OCI-LY1 (cell line): ENCODE results near the gene INO80E.

ENCODE experiments used
- CTCF ChIP-seq: fragments of 200-600 bp; sonication (generic), shearing (Covaris generic); IDR thresholded peaks from 2 replicates; pipeline ENCODE4 v1.5.1; 2017; ENCODE audit warnings: mild to moderate bottlenecking, antibody characterized with exemption, low read length, moderate library complexity, mixed read lengths
- EZH2 ChIP-seq: fragments of 200-600 bp; sonication (generic), shearing (Covaris generic); IDR thresholded peaks from 2 replicates; pipeline ENCODE4 v1.8.0; 2017; ENCODE audit warnings: borderline replicate concordance, mixed run types, mild to moderate bottlenecking, antibody characterized with exemption, low read length, moderate library complexity, mixed read lengths

DNA sequence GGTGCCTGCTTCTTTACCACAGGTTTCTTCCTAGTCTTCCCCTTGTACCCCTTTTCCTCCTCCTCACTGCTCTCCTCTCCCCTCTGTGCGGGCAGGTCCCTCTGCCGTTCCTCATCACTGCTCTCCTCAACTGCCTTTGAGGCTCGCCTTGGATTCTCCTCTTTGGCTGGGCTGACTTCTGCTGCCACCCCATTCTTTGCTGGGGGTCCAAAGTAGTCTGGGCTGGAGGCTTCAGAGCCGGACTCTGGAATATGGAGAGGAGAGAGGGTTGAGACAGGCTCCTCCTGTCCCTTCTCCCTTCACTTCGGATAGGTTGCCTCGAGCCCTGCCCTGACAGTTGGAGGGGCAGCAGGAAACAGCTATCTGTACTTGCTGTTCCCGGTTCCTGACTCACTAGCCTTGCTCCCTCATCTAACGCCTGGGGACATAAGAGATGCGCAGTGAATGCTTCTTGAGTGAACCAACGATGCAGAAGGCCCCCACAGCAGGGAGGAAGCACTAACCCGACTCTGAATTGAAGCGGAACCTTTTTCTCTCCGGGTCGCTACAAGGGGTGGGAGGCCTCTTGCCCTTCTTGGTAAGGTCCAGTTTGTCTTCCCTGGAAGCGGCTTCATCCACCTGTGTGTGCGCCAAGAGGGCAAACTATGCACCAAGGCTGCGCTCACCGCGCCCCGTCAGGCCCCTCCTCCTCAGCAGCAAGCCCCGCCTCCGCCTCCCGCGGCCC, 1.3 kb upstream of the INO80E start:
- TF ChIP-seq CTCF = no peak
- TF ChIP-seq EZH2 = no peak
